ENCODE measurements around the gene RHOBTB3. TPM values are rescaled to one million over a fixed set of nuclear protein-coding genes. Genes with fewer than 3 reads are reported as not detected.

Gene RHOBTB3
- total and polyA plus RNA-seq, 10 of the 15 experiments (the other 5 are each of a cell fraction or from before 2014, with no cell fraction given): 3.6 to 42.8 (median 8.4) TPM

DNA sequence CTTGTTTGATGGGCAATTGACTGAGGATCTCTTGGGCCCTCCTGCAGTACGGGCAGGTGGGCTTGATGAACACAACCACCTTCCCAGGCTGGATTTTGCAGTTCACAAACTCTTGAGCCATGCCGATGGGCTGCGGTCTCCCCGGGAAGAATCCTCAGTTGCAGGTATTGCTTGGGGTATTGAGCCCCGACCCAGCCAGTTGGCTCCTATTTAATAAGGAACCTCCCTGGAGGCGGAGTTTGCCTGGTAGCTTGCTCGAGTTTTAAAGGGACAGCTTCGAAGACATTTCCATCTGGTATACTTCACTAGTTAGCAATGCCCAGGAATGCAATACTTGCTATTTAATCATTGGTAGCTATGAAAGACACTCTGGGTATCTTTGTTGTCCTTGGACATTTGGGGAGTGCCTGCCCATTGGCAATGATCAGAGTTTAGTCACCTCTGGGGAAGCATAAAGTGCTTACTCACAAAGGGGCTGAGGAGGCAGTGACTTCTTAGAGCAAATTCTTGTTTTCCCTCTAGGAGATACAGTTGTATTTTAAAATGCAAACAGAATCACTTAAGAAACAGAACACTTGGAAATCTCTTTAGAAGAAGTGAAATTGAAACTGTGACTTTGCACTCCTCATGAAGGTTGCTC lies 91.5 kb downstream of the RHOBTB3 start, which contains the start of gene GLRX:
Gene GLRX, minus strand, starts transcription at position 185 of the 640 bp plus-strand sequence. Its CDS starts 64 bp downstream, at position 121.
- CTCF ChIA-PET: interaction anchor here (0.8 to 11.4 kb wide), 15 partner anchors 9 to 177 kb away, joined by 3 to 145 read pairs (median 4); partner anchors contain the start of gene RFESD
- peak within 1 kb of the TSS; percentile 86 for H3K27ac ChIP-seq (ENCODE audit: control insufficient read depth, insufficient read depth)
- WGBS (ENCODE audit: insufficient coverage, insufficient replicate concordance, low lambda C conversion rate, missing lambda C conversion rate): 2% methylated on average over 8 of the region's 8 CpGs
- no TSS peak for BruUV-seq (replicated peaks)
- peak within 1 kb of the TSS; percentile 99 for H3K4me2 ChIP-seq (ENCODE audit: control insufficient read depth, insufficient read depth)
- peak within 1 kb of the TSS; percentile 85 for H2AFZ ChIP-seq (ENCODE audit: control insufficient read depth, low read depth, low read length)
- ATAC-seq (peak; percentile 66), FAIRE-seq (peak; percentile 35), DNase-seq (ENCODE audit: low read depth, low spot score) (no peak)
- H3K79me2 ChIP-seq (ENCODE audit: control insufficient read depth, insufficient read depth, low read length): peaks cover 49% of the 10 kb centered on the region
- in situ Hi-C loops (cut with MboI): no loop called here
- RAD21 ChIA-PET (ENCODE audit: unreplicated experiment): interaction anchor here (1.2 to 12.7 kb wide), 13 partner anchors 9 to 177 kb away, joined by 3 to 186 read pairs (median 8); partner anchors contain the start of genes RFESD and RHOBTB3
- no peaks in the 10 kb centered on the region for H3K9me3 ChIP-seq (replicated peaks; ENCODE audit: control insufficient read depth, insufficient read depth, low read length)
- H3K9ac ChIP-seq (ENCODE audit: control insufficient read depth, insufficient read depth, low read length): peak within 1 kb of the TSS; percentile 76
- no peaks in the 10 kb centered on the region; a peak in 1 of 4 replicates for H3K36me3 ChIP-seq (ENCODE audit: control insufficient read depth in 2 of 2, insufficient read depth in 2 of 2, low read length in 1 of 2)
- H3K4me3 ChIP-seq: peak within 1 kb of the TSS; percentile 87
- SMC1A ChIA-PET (ENCODE audit: uncharacterized antibody, unreplicated experiment): interaction anchor here (0.9 to 15.2 kb wide), 20 partner anchors 8 to 176 kb away, joined by 3 to 320 read pairs (median 8); partner anchors contain the start of genes RFESD and RHOBTB3
- no peaks in the 10 kb centered on the region for H3K27me3 ChIP-seq (replicated peaks in 1 of 2; ENCODE audit: control insufficient read depth in 2 of 2, insufficient read depth in 2 of 2, low read length in 1 of 2)
- peaks cover 26% of the 10 kb centered on the region for H3K4me1 ChIP-seq (ENCODE audit: control insufficient read depth, insufficient read depth, low read length)
- intact Hi-C loops (cut with micrococcal nuclease; ENCODE audit: unreplicated experiment): loop anchor here (5.0 kb wide), 1 partner anchor 90 kb away; the partner anchor contains the start of gene RHOBTB3
- POLR2A ChIA-PET: interaction anchor here (0.6 to 10.1 kb wide), 14 partner anchors 9 to 175 kb away, joined by 3 to 153 read pairs (median 3); partner anchors contain the start of gene RFESD
- no peaks in the 10 kb centered on the region for H4K20me1 ChIP-seq (ENCODE audit: control insufficient read depth, insufficient read depth)
- TF ChIP-seq RUNX3 (IDR thresholded peaks at IDR 0.05; ENCODE audit: low read length) (peak; percentile 59), BRCA1 (IDR thresholded peaks at IDR 0.05; ENCODE audit: low read depth, low read length) (no peak), MYB (IDR thresholded peaks at IDR 0.05; ENCODE audit: borderline replicate concordance, low read depth, low read length) (no peak), ZNF207 (IDR thresholded peaks at IDR 0.05; ENCODE audit: borderline replicate concordance) (no peak), TCF3 (IDR thresholded peaks at IDR 0.05; ENCODE audit: borderline replicate concordance, insufficient read depth, low read depth, low read length) (0 out of 2 replicates have a peak, but pooled peaks have one; percentile 8), NR2C2 (IDR thresholded peaks at IDR 0.05; ENCODE audit: borderline replicate concordance, control insufficient read depth, insufficient read length, low read depth) (no peak), MEF2A (IDR thresholded peaks at IDR 0.05; ENCODE audit: insufficient read depth, low read depth, low read length) (no peak), POLR2AphosphoS5 (IDR thresholded peaks at IDR 0.05; ENCODE audit: low read length) (peak; percentile 66; the same call in 1 of the 2 replicates)
- TF ChIP-seq, protein P1, sequence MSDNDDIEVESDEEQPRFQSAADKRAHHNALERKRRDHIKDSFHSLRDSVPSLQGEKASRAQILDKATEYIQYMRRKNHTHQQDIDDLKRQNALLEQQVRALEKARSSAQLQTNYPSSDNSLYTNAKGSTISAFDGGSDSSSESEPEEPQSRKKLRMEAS (IDR thresholded peaks at IDR 0.05; ENCODE audit: low read depth, low read length): no peak
- TF ChIP-seq, protein P2, sequence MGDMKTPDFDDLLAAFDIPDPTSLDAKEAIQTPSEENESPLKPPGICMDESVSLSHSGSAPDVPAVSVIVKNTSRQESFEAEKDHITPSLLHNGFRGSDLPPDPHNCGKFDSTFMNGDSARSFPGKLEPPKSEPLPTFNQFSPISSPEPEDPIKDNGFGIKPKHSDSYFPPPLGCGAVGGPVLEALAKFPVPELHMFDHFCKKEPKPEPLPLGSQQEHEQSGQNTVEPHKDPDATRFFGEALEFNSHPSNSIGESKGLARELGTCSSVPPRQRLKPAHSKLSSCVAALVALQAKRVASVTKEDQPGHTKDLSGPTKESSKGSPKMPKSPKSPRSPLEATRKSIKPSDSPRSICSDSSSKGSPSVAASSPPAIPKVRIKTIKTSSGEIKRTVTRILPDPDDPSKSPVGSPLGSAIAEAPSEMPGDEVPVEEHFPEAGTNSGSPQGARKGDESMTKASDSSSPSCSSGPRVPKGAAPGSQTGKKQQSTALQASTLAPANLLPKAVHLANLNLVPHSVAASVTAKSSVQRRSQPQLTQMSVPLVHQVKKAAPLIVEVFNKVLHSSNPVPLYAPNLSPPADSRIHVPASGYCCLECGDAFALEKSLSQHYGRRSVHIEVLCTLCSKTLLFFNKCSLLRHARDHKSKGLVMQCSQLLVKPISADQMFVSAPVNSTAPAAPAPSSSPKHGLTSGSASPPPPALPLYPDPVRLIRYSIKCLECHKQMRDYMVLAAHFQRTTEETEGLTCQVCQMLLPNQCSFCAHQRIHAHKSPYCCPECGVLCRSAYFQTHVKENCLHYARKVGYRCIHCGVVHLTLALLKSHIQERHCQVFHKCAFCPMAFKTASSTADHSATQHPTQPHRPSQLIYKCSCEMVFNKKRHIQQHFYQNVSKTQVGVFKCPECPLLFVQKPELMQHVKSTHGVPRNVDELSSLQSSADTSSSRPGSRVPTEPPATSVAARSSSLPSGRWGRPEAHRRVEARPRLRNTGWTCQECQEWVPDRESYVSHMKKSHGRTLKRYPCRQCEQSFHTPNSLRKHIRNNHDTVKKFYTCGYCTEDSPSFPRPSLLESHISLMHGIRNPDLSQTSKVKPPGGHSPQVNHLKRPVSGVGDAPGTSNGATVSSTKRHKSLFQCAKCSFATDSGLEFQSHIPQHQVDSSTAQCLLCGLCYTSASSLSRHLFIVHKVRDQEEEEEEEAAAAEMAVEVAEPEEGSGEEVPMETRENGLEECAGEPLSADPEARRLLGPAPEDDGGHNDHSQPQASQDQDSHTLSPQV (IDR thresholded peaks at IDR 0.05): no peak
- TF ChIP-seq, protein P3, sequence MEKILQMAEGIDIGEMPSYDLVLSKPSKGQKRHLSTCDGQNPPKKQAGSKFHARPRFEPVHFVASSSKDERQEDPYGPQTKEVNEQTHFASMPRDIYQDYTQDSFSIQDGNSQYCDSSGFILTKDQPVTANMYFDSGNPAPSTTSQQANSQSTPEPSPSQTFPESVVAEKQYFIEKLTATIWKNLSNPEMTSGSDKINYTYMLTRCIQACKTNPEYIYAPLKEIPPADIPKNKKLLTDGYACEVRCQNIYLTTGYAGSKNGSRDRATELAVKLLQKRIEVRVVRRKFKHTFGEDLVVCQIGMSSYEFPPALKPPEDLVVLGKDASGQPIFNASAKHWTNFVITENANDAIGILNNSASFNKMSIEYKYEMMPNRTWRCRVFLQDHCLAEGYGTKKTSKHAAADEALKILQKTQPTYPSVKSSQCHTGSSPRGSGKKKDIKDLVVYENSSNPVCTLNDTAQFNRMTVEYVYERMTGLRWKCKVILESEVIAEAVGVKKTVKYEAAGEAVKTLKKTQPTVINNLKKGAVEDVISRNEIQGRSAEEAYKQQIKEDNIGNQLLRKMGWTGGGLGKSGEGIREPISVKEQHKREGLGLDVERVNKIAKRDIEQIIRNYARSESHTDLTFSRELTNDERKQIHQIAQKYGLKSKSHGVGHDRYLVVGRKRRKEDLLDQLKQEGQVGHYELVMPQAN (conservative IDR thresholded peaks at IDR 0.05): peak; percentile 37; the same call in 1 of the 2 replicates
- TF ChIP-seq, protein P4, sequence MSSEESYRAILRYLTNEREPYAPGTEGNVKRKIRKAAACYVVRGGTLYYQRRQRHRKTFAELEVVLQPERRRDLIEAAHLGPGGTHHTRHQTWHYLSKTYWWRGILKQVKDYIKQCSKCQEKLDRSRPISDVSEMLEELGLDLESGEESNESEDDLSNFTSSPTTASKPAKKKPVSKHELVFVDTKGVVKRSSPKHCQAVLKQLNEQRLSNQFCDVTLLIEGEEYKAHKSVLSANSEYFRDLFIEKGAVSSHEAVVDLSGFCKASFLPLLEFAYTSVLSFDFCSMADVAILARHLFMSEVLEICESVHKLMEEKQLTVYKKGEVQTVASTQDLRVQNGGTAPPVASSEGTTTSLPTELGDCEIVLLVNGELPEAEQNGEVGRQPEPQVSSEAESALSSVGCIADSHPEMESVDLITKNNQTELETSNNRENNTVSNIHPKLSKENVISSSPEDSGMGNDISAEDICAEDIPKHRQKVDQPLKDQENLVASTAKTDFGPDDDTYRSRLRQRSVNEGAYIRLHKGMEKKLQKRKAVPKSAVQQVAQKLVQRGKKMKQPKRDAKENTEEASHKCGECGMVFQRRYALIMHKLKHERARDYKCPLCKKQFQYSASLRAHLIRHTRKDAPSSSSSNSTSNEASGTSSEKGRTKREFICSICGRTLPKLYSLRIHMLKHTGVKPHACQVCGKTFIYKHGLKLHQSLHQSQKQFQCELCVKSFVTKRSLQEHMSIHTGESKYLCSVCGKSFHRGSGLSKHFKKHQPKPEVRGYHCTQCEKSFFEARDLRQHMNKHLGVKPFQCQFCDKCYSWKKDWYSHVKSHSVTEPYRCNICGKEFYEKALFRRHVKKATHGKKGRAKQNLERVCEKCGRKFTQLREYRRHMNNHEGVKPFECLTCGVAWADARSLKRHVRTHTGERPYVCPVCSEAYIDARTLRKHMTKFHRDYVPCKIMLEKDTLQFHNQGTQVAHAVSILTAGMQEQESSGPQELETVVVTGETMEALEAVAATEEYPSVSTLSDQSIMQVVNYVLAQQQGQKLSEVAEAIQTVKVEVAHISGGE (CRISPR knock-in tag; IDR thresholded peaks at IDR 0.05): no peak
